ENCODE data around the gene TMEM95.

Gene TMEM95

DNA sequence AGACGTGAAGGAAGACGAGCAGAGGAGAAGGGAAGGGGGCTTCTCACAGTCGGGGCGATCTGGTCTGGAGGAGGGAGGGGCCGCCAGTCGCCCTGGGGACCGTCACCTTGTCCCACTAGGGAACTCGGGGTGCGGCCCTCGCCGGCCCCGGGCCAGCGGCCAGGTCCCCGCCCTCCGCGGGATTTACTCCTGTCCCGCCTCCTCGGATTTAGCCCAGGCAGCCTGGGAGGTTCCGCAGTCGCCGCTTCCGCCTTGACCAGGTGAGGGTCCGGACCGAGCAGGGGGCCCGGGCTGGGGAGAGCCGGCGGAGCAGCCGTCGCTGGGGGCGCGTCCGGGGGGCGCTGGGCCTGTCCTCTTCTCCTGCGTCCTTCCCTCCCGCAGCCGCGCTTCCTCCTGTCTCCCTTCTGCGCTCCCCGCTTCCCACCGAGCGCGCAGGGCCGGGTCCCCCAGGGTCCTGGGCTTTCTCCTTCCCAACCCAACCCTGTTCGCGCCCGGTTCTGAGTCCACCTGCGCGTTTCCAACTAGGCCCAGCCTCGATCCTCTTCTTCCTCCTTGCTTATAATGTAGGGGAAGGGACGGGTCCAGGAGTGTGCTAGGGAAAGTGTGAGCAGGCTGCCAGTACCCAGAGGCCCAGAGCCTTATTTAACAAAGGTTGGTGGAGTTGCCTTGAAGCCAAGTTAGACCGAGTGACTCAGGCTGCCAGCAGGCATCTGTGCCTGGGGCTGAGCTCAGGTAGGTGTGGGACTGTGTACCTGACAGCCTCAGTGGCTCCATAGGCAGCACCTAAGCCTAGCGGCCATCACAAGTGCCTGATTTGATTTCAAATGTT, 26.1 kb downstream of the TMEM95 start, which contains the start of gene TNK1:
TSS of gene TNK1 (plus strand) at position 235 of the 829 bp plus-strand sequence. CDS start 1,838 bp downstream, outside the sequence.
- DNase-seq: no peak

DNA sequence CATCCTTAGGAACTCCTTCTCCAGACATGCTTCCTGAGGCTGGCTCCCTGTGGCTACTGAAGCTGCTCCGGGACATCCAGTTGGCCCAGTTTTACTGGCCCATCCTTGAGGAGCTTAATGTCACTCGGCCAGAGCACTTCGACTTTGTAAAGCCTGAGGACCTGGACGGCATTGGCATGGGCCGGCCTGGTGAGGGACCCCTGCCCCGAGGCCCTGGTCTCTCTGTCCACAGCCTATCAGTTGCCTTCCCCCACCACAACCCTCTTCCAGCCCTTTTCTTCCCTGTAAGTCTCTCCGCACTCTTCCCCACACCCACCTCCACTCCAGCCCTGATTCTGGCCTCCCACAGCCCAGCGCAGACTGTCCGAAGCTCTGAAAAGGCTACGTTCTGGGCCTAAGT, 27.9 kb downstream of the TMEM95 start:
- no peak for DNase-seq

DNA sequence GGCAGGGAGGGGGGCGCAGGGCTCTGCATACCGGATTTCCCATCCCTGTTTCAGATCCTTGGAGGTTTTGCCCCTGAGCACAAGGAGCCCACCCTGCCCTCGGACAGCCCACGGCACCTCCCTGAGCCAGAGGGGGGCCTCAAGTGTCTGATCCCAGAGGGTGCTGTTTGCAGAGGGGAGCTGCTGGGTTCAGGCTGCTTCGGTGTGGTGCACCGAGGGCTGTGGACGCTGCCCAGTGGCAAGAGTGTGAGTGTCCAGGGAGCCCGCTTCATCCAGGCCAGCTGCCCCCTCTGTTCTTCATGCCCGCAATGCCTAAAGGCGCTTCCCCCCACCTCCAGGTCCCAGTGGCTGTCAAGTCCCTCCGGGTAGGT, 28.4 kb downstream of the TMEM95 start:
- no peak for DNase-seq

DNA sequence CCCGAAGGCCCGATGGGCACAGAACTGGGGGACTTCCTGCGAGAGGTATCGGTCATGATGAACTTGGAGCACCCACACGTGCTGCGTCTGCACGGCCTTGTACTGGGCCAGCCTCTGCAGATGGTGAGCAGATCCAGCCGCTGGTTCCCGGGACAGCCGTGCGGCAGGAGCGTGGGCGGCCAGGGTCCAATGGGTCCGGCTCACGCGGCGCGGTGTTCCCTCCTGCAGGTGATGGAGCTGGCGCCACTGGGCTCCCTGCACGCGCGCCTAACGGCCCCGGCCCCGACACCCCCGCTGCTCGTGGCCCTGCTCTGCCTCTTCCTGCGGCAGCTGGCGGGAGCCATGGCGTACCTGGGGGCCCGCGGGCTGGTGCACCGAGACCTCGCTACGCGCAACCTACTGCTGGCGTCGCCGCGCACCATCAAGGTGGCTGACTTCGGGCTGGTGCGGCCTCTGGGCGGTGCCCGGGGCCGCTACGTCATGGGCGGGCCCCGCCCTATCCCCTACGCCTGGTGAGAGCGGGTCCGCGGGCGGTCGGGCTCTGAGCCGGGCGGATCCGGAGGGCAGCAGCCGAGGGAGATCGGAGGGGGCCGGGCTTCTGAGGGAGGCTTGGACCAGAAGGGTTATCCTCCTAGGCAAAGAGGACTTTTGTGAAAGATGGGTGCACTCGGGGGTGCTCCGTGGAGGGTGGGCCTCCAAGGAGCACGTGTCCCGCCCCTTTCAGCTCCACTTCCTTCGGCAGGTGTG, 29.0 kb downstream of the TMEM95 start:
- peak; percentile 70 for DNase-seq

DNA sequence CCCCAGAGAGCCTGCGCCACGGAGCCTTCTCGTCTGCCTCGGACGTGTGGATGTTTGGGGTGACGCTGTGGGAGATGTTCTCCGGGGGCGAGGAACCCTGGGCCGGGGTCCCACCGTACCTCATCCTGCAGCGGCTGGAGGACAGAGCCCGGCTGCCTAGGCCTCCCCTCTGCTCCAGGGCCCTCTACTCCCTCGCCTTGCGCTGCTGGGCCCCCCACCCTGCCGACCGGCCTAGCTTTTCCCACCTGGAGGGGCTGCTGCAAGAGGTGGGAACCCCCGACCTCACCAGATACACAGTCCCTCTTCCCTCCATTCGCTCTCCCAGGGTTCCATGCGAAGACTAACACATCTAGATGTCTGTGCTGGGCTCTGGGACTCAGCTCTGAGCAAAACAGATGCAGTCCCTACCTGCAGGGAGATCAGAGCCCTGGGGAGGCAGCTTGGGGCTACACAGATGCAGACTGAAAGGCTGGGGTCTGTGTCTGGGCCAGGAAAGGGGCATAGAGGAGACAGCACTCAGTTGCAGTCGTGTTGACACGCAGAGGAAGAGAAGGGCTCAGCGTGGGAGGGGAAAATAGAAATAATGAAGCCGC, 29.6 kb downstream of the TMEM95 start:
- DNase-seq: no peak

DNA sequence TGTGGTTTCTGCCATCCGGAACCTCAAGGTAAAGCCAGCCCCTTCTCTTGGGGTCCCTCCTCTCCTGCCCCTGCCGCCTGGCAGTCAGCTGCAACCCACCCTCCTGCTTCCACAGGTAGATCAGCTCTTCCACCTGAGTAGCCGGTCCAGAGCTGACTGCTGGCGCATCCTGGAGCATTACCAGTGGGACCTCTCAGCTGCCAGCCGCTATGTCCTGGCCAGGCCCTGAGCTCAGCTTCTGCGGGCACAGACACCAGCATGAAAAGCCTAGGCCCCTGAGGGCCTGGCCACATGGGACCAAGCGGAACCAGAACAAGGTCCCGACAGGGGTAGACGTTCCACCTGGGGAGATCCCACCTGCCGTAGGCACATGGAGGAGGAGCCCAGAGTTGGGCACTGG, 33.9 kb downstream of the TMEM95 start:
- DNase-seq: no peak

DNA sequence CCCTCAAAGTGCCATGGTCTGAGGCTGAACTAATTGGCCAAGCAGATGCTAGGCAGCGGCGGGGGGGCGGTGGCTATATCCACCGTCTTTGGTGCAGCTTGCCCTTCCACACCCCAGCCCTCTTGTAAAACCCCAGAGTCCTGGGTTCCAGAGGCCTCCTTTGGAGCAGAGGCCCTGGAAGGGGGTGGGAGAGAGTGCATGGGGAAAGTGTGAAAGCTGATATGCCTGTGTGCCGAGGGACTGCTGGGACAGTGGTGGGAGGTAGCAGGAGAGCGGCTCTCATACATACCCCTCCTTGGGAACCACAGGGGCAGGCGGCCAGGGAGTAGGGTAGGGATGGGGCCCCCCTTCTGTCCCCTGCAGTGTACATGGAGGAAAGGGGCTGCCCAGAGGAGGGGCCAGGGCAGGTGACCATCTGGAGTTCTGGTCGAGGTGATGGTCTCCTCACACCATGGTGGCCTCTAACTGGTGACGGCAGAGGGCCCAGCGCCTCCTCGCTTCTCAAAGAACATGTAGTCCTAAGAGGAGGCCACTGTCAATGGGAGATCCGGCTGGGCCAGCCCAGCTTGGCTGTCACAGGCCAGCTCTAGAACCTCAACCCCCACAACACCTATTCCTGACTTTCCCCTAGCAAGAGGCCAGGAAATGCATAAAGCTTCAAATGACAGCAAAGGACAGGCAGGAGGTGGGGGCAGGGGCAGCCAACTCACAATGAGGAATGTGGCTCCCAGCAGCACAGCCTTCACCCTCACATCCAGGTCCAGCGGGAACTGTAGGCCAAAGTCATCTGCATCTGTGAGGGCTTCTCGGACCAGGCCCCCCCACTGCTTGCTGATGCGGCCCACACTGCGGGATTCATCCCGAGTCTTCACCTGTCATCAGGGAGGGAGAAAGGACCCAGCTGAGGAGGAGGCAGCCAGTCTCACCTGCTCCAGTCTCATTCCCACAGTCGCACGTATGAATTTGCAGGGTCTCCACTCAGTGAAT, 35.3 kb downstream of the TMEM95 start:
- DNase-seq: no peak

DNA sequence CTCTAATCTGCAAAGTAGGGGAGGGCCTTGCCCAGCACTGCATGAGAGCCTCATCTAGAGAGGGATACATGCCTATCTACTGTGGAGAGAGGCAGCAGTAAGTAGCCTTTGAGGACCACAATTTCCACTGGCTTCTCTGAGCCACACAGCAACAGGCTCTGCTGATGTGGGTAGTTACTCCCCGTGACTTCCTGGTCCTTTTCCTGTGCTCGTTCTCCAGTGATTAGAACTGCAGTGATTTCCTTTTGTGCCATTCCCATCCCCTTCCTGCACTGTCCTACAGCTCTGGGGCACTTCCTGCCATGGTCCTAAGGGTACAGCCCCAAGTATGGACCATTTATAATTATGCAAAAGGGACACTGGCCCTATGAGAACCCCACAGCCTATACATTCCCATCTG, 36.4 kb downstream of the TMEM95 start:
- no peak for DNase-seq

DNA sequence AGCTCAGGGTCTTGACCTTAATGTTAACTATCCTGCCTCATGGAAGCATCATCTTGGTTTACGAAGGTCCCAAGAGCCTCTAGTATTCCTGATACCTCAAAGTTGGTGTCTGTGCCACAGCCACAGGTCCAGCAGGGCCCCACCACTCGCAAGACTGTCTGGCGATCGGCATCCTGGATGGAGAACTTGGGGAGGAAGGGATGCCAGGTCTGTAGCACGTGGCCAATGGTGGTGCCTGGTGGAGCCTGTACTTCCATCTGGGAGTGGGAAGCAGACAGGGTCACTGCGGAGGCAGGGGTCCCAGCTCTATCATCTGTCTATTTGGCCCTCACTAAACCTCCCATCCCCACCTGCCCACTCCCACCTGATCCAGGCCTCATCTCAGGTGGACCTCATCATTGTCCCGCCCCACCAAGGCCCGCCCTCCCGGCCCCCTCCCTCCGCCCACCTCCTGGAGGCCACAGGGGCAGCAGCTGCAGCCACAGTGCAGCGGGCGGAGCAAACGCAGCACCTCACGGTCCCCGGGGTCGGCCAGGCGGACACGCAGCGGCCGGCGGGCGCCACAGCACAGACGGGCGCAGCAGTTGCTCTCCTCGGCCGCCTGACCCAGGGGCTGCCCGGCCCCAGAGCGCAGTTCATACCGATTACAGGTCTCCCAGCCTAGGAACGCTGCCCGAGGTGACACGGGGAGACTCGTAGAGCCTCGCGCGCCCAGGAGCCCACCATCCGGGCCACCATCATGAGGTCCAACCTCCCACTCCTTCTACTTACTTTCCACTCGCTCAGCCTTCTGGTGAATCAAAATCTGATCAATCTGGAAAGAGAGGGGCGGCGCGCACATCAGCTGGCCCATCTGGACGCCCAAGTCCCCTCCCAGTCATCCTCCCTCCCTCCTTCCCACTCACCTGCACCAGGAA, 38.0 kb downstream of the TMEM95 start:
- no peak for DNase-seq

DNA sequence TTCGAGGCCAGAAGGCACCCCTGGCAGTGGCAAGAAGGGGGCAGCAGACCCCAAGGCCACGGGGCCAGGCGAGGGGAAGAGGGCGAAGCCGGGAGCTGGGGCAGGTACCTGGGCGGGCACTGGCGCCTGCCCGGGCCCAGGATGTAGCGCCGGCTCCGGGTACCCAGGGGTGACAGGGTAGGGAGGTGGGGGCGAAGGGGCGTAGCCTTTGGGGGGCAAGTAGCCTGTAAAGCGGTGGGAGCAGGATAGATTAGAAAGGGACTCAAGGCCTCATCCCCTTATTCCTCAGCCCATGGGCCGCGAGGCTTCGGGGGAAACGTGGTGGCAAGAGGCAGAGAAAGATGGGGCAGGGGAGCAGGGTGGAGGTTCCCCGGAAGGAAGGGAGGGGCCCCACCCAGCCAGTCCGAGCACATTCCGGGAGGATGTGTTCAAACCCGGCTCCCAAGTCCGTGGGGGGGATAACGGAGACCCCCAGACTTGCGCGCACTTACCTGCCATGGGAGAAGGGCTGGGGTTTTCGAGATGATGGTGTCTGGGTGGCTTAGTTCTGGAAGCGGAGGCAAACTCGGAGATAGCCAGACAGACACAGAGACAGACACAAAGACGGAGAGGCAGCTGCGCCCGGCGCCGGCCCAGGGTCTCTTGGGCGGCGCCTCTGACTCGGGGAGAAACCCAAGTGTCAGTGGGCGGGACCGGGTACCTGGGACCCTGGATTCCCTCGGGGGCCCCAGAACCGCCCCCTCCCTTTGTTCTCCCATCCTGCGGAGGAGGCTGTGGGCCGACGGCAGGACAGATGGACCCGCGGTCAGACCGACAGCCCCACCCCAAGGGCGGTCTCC, 38.9 kb downstream of the TMEM95 start:
- DNase-seq: peak; percentile 58

DNA sequence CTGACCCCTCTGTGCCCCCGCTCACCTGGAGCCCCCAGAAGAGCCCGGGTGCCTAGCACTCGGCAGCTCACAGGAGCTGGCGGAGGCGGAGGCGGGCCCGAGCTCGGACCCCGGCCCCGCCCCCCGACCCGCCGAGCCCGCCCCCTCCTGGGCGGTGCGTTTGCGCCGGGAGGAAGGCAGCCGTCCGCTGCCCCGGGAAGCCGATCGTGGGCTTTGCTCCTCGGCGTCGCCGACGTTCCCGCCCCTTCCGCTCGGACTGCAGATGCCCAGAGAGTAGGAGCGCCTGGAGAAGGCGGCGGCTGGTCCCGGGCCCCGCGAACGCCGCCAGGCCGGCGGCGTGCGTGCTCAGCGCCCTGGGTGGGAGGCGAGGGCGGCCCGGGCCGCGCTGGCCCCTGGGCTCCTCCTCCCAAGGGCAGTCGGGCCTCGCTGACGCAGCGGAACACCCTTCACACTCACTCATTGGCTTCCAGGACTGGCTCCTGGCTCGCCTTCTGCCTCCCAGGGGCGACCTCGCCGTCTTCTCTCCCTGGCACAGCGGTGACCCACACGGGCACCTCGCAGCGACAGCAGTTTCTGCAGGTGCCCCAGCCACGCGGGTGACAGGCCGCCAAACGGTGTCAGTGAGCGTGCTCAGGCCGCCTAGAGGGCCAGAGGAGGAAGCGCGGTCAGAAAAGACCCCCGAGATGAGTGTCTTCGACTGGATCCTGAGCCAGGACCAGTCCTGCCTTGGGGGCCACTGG, 39.7 kb downstream of the TMEM95 start, which contains the start of gene PLSCR3:
TSS of gene PLSCR3 (minus strand) at position 74 of the 740 bp plus-strand sequence. CDS start 415 bp downstream, outside the sequence.
- peak; percentile 76 for DNase-seq

DNA sequence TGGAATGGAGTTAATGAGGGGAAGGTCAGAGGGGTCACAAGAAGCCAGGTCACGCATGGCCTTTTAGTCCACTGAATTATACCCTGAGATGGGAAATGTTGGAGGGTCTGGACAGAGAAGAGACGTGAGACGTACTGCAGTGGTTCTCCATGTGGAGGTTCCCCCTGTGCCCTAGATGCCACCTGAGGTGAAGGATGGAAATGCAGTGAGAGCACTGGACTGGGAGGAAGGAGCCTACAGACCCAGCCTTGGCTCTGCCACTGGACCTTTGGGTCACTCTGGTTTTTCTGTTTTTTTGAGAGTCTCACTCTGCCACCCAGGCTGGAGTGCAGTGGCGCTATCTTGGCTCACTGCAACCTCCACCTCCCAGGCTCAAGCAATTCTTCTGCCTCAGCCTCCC, 41.2 kb downstream of the TMEM95 start:
- no peak for DNase-seq

DNA sequence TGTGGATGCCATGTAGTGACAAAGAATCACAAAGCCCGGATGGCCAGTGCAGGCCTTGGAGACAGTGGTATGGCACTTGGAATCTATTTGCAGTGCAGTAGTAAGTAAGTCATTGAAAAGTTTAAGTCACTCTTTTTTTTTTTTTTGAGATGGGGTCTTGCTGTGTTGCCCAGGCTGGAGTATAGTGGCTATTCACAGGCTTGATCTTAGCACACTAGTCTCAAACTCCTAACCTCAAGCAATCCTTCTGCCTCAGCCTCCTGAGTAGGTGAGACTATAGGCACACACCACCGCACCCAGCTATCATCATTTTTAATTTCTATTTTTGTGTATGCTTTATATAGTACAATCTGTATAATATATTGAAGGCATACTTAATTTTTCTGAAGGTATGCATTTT, 43.7 kb downstream of the TMEM95 start:
- DNase-seq: no peak

DNA sequence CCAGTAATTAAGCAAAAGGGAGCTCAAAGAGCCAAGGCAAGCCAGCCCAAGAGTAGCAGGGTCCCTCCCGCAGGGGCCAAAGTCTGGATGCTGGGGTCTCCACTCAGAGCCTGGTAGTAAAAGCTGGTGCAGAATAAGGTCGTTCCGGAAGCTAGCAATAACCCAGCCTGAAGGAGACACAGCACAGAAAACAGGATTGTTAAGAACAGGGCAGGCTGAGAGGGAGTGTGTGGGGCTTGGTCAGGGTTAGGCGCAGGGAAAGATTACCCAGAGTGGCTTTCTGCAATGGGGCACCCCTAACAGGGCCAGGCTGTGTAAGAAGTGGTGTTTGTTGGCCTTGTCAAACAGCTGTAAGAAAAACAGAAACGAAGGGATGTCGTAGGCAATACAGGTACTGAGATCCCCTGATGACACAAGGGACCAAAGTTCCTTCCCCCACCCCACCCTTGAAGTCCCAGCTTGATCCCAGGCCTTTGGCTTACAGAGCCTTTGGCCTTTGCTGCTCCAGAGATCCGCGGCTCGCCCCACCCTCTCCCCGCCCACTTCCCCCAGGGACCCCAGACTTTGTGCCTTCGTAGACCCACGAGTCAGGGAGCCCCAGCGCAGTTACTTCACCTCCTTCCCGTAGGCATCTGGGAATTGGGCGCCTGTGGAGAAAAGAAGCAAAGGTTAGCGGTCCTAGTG, 48.2 kb downstream of the TMEM95 start:
- DNase-seq: no peak

DNA sequence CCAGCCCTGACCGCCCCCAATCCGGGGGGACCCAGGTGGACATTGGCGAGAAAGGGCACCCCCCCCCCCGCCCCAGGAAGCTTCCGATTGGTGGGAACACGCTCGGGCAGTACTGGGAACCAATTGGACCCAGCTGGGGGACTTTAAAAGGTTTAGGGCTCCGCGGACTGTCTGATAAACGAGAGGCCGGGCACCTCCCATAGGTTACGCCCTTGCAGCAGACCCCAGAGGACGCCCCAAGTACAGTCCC, 48.7 kb downstream of the TMEM95 start:
- no peak for DNase-seq

DNA sequence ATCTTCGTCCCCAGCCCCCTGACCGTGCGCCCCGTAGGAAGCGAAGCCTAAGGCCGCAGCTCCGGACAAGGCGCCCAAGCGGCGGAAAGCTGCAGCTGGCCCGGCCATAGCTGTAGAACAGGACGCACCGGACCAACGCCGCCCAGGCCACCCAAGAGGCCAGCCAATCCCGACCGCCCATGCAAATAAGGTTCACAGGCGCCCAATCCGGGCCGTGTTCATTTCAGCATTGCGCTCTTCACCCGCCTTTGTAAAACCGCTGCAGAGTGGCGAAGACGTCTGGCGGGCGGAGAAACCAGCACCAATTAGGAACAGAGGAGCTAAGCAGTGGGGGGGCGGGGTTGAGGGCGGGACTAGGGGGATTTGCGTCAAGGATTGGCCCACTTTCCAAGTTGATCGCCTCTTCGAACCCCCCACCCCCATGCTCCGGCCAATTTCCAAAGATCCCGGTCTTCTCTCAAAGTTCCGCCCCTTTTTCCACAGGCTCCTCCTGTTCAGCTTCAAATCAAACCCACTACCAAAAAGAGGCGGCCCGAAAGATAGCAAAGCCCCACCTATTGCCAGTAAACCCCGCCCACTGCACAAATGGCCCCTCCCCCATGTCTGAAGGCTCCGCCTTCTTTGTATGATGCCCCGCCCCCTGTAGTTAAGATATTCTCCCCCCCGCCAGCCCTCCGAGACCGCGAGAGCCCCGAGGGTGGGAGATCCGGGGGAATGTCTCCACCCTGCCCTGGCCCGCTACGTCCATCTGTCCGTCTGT, 49.2 kb downstream of the TMEM95 start, which contains the start of gene TMEM256:
TSS of gene TMEM256 (minus strand) at position 121 of the 760 bp plus-strand sequence. CDS start at position 108, 13 bp downstream.
- peak; percentile 94 for DNase-seq

DNA sequence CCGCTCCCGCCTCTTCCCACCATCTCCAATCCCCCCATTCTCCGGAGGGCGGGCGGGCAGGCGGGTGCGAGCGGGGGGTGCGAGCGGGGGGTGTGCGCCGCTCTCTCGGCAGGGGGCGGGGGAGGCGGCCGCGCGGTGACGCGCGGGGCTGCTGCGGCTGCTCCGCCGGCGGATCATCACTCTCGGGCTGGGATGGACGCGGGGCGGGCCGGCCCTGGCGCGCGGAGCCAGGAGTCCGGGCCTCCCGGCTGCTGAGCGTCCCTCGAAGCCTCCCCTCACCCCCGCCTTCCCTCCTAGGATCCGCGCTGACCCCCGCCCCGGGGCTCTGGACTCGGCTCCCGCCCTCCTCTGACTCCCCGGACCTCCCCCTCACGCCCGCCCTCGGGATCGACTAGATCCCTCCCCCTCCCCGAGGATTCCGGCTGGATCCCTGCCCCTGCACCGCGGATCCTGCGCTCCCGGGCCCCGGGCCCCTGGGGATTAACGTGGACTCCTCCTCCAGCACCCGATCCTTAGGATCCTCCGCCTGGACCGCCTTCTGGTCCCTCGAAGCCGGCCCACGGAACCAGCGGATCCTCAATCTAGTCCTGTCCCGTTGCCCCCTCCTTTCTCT, 49.9 kb downstream of the TMEM95 start:
- DNase-seq: peak; percentile 67

Data from activated gamma-delta T cell treated with Interleukin-2 at 50 U/mL for 16 hours (primary cell).